ENCODE data around the gene GABRB3.

GRCh38 chr15:26660241-26660640 is 112.6 kb downstream of the GABRB3 start:
- TF ChIP-seq, protein P1, sequence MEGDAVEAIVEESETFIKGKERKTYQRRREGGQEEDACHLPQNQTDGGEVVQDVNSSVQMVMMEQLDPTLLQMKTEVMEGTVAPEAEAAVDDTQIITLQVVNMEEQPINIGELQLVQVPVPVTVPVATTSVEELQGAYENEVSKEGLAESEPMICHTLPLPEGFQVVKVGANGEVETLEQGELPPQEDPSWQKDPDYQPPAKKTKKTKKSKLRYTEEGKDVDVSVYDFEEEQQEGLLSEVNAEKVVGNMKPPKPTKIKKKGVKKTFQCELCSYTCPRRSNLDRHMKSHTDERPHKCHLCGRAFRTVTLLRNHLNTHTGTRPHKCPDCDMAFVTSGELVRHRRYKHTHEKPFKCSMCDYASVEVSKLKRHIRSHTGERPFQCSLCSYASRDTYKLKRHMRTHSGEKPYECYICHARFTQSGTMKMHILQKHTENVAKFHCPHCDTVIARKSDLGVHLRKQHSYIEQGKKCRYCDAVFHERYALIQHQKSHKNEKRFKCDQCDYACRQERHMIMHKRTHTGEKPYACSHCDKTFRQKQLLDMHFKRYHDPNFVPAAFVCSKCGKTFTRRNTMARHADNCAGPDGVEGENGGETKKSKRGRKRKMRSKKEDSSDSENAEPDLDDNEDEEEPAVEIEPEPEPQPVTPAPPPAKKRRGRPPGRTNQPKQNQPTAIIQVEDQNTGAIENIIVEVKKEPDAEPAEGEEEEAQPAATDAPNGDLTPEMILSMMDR (IDR thresholded peaks at IDR 0.05) = no peak
- TF ChIP-seq EZH2 (IDR thresholded peaks at IDR 0.05) = no peak

Measured in neural progenitor cell (in vitro differentiated cells).